Measurements from ENCODE around the gene MTHFSD. TPM values are rescaled to one million over a fixed set of nuclear protein-coding genes. Genes with fewer than 3 reads are reported as not detected.

MTHFSD gene
- total RNA-seq, 2 experiments from 2014 or later = 7.3 to 7.9 TPM

DNA sequence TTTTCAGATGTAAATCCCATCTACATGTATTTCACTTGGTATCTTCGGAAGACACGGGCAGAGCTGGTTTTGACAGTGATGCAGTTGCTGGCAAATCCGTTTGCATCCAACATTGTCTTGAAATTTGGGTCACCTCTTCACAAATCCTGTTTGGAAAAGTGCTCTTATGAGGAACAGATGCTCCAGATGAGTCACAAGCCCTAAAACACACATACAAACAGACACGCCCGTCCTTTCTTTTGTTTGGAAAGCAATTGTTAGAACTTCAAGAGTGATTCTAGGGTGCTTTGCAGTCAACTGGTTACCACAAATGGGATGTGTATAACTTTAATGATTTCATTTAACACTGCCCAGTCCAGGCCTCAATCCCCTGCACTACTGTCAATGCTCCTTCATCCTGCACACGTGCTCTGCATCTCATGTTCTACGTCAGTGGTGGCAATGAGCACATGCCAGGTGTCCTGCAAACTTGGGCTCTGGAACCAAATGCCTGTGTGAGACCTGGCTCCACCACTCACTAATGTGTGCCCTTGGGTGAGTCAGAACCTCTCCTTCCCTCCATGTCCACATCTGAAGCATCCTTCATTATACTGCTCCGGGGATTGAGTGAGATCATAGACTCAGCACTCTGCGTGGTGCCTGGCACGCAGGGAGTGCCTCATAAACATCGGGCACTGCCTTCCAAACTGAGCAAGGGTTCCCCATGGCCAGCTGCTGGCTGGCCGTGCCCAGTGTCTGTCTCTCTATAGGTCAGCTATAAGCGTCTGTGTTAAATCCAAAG lies 64.0 kb downstream of the MTHFSD start:
- DNase-seq (no peak), ATAC-seq (ENCODE audit: poor library complexity) (no peak)
- Histone ChIP-seq H3K36me3 (ENCODE audit: insufficient read depth, low read length) (no peaks in the 10 kb centered on the region), H3K4me1 (ENCODE audit: insufficient read depth, low read length) (no peaks in the 10 kb centered on the region), H3K27me3 (ENCODE audit: control insufficient read depth in 1 of 2, insufficient read depth in 2 of 2, low read length in 2 of 2) (peaks cover 29 to 55% of the 10 kb centered on the region in 2 experiments), H3K9me3 (ENCODE audit: control insufficient read depth in 1 of 2, insufficient read depth in 1 of 2, low read length in 2 of 2) (peaks cover 0 to 11% of the 10 kb centered on the region in 2 experiments), H3K4me3 (ENCODE audit: low read length) (no peak overlapping the region), H3K27ac (ENCODE audit: low read depth in 1 of 2, low read length in 2 of 2) (no peak overlapping the region)
- H3K4me3 Mint-ChIP-seq = no peak overlapping the region
- no peak overlapping the region for H3K27ac Mint-ChIP-seq
- no peaks in the 10 kb centered on the region for H3K4me1 Mint-ChIP-seq (ENCODE audit: low read depth)
- CTCF ChIA-PET = no interaction called here
- TF ChIP-seq, protein P1, sequence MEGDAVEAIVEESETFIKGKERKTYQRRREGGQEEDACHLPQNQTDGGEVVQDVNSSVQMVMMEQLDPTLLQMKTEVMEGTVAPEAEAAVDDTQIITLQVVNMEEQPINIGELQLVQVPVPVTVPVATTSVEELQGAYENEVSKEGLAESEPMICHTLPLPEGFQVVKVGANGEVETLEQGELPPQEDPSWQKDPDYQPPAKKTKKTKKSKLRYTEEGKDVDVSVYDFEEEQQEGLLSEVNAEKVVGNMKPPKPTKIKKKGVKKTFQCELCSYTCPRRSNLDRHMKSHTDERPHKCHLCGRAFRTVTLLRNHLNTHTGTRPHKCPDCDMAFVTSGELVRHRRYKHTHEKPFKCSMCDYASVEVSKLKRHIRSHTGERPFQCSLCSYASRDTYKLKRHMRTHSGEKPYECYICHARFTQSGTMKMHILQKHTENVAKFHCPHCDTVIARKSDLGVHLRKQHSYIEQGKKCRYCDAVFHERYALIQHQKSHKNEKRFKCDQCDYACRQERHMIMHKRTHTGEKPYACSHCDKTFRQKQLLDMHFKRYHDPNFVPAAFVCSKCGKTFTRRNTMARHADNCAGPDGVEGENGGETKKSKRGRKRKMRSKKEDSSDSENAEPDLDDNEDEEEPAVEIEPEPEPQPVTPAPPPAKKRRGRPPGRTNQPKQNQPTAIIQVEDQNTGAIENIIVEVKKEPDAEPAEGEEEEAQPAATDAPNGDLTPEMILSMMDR (IDR thresholded peaks at IDR 0.05) = no peak
- intact Hi-C loops (cut with DNase I, micrococcal nuclease) = no loop called here
- peaks cover 88% of the 10 kb centered on the region for H3K27me3 Mint-ChIP-seq
- no peaks in the 10 kb centered on the region for H3K36me3 Mint-ChIP-seq (ENCODE audit: low read depth)
- POLR2A ChIA-PET = no interaction called here
- H3K9me3 Mint-ChIP-seq = no peaks in the 10 kb centered on the region

DNA sequence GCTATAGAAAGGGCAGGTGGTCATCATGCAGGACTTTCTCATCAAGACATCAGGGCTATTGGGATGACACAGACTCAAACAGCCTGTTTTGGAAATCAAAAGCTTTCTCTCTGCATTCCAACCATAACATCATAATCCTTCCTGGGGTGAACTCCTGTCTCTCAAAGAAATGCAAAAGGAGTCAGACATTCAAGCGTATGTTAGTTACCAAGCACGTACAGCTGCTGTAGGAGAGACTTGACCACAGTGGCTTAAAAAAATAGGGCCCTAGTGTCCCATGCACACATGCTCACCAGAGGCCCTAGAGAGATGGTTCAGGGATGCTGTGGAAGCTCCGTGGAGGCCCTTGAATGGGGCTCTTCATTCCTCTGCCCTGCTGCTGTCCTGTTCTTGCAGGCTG lies 69.3 kb downstream of the MTHFSD start:
- CTCF ChIA-PET = no interaction called here
- no peak overlapping the region for H3K4me3 Mint-ChIP-seq
- TF ChIP-seq, protein P1 (IDR thresholded peaks at IDR 0.05) = no peak

DNA sequence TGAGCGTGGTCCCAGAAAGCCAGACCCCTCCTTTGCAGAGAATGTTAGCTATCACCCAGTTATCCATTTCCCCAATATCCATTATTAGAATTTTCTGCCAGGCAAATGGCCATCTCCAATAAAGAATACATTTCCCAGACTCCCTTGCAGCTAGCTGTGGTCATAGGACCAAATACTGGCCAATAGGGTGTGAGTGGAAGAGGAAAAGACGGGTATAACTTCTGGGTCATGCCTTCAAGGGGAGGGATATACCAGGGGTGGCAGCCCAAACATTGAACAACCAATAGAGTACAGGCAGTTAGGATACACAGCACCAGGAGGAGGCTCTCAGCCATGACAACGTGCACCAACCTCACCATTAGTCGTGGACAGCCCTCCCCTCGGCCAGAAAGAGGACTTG lies 70.8 kb downstream of the MTHFSD start:
- Histone ChIP-seq H3K4me3 (ENCODE audit: low read length) (no peak overlapping the region), H3K27ac (ENCODE audit: low read depth in 1 of 2, low read length in 2 of 2) (no peak overlapping the region), H3K4me1 (ENCODE audit: insufficient read depth, low read length) (no peaks in the 10 kb centered on the region), H3K9me3 (ENCODE audit: control insufficient read depth in 1 of 2, insufficient read depth in 1 of 2, low read length in 2 of 2) (peaks cover 11 to 18% of the 10 kb centered on the region in 2 experiments), H3K27me3 (ENCODE audit: control insufficient read depth in 1 of 2, insufficient read depth in 2 of 2, low read length in 2 of 2) (peaks cover 4 to 18% of the 10 kb centered on the region in 2 experiments), H3K36me3 (ENCODE audit: insufficient read depth, low read length) (no peaks in the 10 kb centered on the region)
- Mint-ChIP-seq H3K4me3 (no peak overlapping the region), H3K9me3 (peaks cover 3% of the 10 kb centered on the region), H3K36me3 (ENCODE audit: low read depth) (no peaks in the 10 kb centered on the region), H3K27ac (no peak overlapping the region), H3K4me1 (ENCODE audit: low read depth) (no peaks in the 10 kb centered on the region), H3K27me3 (peaks cover 62% of the 10 kb centered on the region)
- ChIA-PET CTCF (no interaction called here), POLR2A (no interaction called here)
- no peak for DNase-seq
- ATAC-seq (ENCODE audit: poor library complexity) = no peak
- intact Hi-C loops (cut with DNase I, micrococcal nuclease) = no loop called here
- TF ChIP-seq, protein P1 (IDR thresholded peaks at IDR 0.05) = no peak

More for the DNA sequence above, 69.3 kb downstream of the MTHFSD start:
- POLR2A ChIA-PET = no interaction called here
- Histone ChIP-seq H3K4me1 (ENCODE audit: insufficient read depth, low read length) (no peaks in the 10 kb centered on the region), H3K27ac (ENCODE audit: low read depth in 1 of 2, low read length in 2 of 2) (no peak overlapping the region), H3K9me3 (ENCODE audit: control insufficient read depth in 1 of 2, insufficient read depth in 1 of 2, low read length in 2 of 2) (peaks cover 11 to 18% of the 10 kb centered on the region in 2 experiments), H3K27me3 (ENCODE audit: control insufficient read depth in 1 of 2, insufficient read depth in 2 of 2, low read length in 2 of 2) (peaks cover 10 to 16% of the 10 kb centered on the region in 2 experiments), H3K4me3 (ENCODE audit: low read length) (no peak overlapping the region), H3K36me3 (ENCODE audit: insufficient read depth, low read length) (no peaks in the 10 kb centered on the region)
- ATAC-seq (ENCODE audit: poor library complexity) (no peak), DNase-seq (no peak)
- H3K27me3 Mint-ChIP-seq = peaks cover 72% of the 10 kb centered on the region
- intact Hi-C loops (cut with DNase I, micrococcal nuclease) = no loop called here
- no peak overlapping the region for H3K27ac Mint-ChIP-seq
- peaks cover 3% of the 10 kb centered on the region for H3K9me3 Mint-ChIP-seq
- H3K4me1 Mint-ChIP-seq (ENCODE audit: low read depth) = no peaks in the 10 kb centered on the region
- H3K36me3 Mint-ChIP-seq (ENCODE audit: low read depth) = no peaks in the 10 kb centered on the region
